Glutamatergic neuron (in vitro differentiated cells): Measurements from ENCODE around the gene GAMT. TPM values are rescaled to one million over a fixed set of nuclear protein-coding genes. Genes with fewer than 3 reads are reported as not detected.

Experiments
- DNase-seq: peaks from one replicate; pipeline ENCODE4 v3.0.0; 2022
- H3K27ac Mint-ChIP-seq: one replicate; pipeline ENCODE4 v1.8.0; 2020; ENCODE audit warnings: mild to moderate bottlenecking, mixed read lengths, inconsistent platforms; ENCODE audit not compliant: unreplicated experiment
- H3K27me3 Mint-ChIP-seq: one replicate; pipeline ENCODE4 v1.8.0; 2020; ENCODE audit warnings: mild to moderate bottlenecking, moderate library complexity, mixed read lengths, inconsistent platforms; ENCODE audit not compliant: unreplicated experiment
- H3K36me3 Mint-ChIP-seq: one replicate; pipeline ENCODE4 v1.8.0; 2020; ENCODE audit warnings: mild to moderate bottlenecking, mixed read lengths, inconsistent platforms; ENCODE audit not compliant: unreplicated experiment
- H3K4me1 Mint-ChIP-seq: one replicate; pipeline ENCODE4 v1.8.0; 2020; ENCODE audit warnings: mild to moderate bottlenecking, low read depth, mixed read lengths, inconsistent platforms; ENCODE audit not compliant: unreplicated experiment
- H3K4me3 Mint-ChIP-seq: one replicate; pipeline ENCODE4 v1.8.0; 2020; ENCODE audit warnings: mild to moderate bottlenecking, mixed read lengths, inconsistent platforms; ENCODE audit not compliant: unreplicated experiment
- H3K9me3 Mint-ChIP-seq: one replicate; pipeline ENCODE4 v1.8.0; 2020; ENCODE audit warnings: mild to moderate bottlenecking, moderate library complexity, mixed read lengths, inconsistent platforms; ENCODE audit not compliant: unreplicated experiment
- total RNA-seq: library from RNA; stranded (reverse); fragmentation: NEBNext Ultra II Directional; extraction: Animal tissue kit (Norgen Biotek cat#: 25700); gene quantifications from one replicate; pipeline ENCODE4 v1.2.1, GENCODE V29; 2021; ENCODE audit not compliant: unreplicated experiment
- TF ChIP-seq, protein P1 (sequence below): fragments of 200-600 bp; sonication (generic); IDR thresholded peaks from one replicate; pipeline ENCODE4 v1.5.0; 2021; ENCODE audit not compliant: partially characterized antibody, unreplicated experiment

The GAMT gene
- total RNA-seq, 1 donor from 2014 or later, result 17.9 TPM

GRCh38 chr19:1390890-1391423 lies 10.4 kb downstream of the GAMT start:
- H3K9me3 Mint-ChIP-seq, result peaks cover 7% of the 10 kb centered on the region
- H3K4me1 Mint-ChIP-seq, result no peaks in the 10 kb centered on the region
- no peaks in the 10 kb centered on the region for H3K36me3 Mint-ChIP-seq
- H3K27ac Mint-ChIP-seq, result no peak overlapping the region
- no peak overlapping the region for H3K4me3 Mint-ChIP-seq
- peaks cover 6% of the 10 kb centered on the region for H3K27me3 Mint-ChIP-seq
- no peak for DNase-seq
- TF ChIP-seq, protein P1, sequence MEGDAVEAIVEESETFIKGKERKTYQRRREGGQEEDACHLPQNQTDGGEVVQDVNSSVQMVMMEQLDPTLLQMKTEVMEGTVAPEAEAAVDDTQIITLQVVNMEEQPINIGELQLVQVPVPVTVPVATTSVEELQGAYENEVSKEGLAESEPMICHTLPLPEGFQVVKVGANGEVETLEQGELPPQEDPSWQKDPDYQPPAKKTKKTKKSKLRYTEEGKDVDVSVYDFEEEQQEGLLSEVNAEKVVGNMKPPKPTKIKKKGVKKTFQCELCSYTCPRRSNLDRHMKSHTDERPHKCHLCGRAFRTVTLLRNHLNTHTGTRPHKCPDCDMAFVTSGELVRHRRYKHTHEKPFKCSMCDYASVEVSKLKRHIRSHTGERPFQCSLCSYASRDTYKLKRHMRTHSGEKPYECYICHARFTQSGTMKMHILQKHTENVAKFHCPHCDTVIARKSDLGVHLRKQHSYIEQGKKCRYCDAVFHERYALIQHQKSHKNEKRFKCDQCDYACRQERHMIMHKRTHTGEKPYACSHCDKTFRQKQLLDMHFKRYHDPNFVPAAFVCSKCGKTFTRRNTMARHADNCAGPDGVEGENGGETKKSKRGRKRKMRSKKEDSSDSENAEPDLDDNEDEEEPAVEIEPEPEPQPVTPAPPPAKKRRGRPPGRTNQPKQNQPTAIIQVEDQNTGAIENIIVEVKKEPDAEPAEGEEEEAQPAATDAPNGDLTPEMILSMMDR, result no peak

DNA sequence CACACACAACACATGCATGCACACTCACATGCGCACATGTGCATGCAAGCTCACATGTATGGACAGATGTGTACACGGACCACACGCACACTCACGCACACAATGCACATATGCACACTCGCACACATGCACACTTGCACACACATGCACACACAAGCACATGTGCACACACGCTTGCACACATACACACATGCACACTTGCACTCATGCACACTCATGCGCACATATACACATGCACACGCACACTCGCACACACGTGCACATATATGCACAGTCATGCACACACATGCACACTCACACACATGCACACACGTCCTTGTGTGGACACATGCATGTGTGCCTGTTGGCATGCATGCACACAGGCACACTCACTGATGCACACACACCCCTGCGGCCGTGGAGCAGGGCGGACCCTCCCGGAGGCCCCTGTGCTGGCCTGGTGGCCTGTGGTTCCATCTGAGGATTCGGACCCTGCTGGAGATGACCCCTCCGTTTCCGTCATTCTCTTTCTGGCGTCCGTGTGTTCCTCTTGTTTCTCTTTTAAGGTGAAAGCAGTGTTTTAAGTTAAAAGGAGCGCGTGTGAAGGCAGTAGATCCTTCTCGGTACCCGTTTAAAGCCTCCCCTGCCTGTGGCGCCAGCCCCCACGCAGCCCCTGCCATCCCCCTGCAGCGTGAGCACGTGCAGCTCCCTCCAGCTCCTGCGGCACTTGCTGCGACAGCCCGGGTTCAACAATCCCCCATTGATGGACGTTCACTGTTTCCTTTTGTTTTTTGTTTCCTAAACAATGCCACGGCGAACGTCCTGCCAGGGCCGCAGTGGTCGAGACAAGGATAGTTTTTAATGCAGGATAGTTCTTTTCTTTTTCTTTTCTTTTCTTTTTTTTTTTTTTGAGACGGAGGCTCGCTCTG lies 12.1 kb downstream of the GAMT start:
- TF ChIP-seq, protein P1, result no peak
- Mint-ChIP-seq H3K27me3 (peaks cover 11% of the 10 kb centered on the region), H3K4me1 (peaks cover 3% of the 10 kb centered on the region), H3K27ac (no peak overlapping the region), H3K4me3 (no peak overlapping the region), H3K9me3 (peaks cover 10% of the 10 kb centered on the region), H3K36me3 (no peaks in the 10 kb centered on the region)
- no peak for DNase-seq

- TF ChIP-seq, protein P1, result no peak
- no peaks in the 10 kb centered on the region for H3K36me3 Mint-ChIP-seq
- H3K27me3 Mint-ChIP-seq, result peaks cover 12% of the 10 kb centered on the region
- no peak overlapping the region for H3K27ac Mint-ChIP-seq
- H3K4me1 Mint-ChIP-seq, result peaks cover 3% of the 10 kb centered on the region
- DNase-seq, result no peak
- no peak overlapping the region for H3K4me3 Mint-ChIP-seq
- peaks cover 11% of the 10 kb centered on the region for H3K9me3 Mint-ChIP-seq
Measured at GRCh38 chr19:1388637-1389026, 12.7 kb downstream of the GAMT start.

DNA sequence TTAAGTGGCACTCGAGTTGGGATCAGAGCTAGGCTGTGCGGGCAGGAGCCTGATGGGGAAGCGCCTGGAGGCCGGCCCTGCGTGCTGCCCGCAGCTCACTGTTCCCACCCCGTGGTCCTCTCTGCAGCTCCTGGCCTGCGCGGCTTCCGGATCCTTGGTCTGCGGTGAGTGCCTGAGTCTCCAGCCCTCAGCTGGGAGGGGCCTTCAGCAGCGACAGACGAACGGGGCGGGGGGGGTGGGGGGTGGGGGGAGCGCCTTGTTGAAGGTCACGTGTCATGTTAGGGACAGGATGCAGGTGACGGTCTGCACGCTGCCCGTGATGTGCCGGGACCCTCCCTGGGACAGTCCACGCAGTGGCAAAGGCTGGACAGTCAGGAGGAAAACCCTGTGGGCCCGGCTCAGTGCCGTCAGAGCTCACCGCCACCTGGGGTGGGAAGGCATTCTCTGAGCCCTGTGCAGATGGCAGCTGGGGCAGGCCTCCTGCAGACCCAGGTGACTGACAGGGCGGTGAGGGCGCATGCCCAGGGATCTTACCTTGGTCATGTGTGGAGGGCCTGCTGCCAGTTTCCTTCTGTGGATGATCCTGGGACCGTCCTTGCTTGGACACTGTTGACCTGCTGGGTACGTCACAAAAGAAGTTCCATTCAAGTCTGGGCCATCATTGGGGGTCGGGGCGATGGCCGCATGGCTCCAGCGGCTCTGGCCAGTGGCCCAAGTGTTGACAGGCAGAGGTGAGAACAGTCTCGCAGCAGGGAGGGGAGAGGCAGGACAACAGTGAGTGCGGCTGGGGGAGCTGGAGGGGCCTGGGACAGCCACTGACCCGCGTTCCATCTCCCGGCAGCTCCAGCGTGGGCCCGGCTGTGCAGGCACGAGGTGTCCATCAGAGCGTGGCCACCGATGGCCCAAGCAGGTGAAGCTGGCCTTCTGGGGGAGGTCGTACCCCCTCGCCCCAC lies 13.4 kb downstream of the GAMT start:
- H3K27me3 Mint-ChIP-seq, result peaks cover 18% of the 10 kb centered on the region
- DNase-seq, result no peak
- H3K4me3 Mint-ChIP-seq, result no peak overlapping the region
- peaks cover 5% of the 10 kb centered on the region for H3K36me3 Mint-ChIP-seq
- TF ChIP-seq, protein P1, result no peak
- no peak overlapping the region for H3K27ac Mint-ChIP-seq
- H3K9me3 Mint-ChIP-seq, result peaks cover 18% of the 10 kb centered on the region
- peaks cover 3% of the 10 kb centered on the region for H3K4me1 Mint-ChIP-seq
